ENCODE data around the gene MED25.

- TF ChIP-seq POLR2A (IDR thresholded peaks at IDR 0.05) (no peak), CTCF (IDR thresholded peaks at IDR 0.05) (no peak)
These were observed 9.4 kb upstream of the MED25 start for GRCh38 chr19:49808711-49809159.

Data from Peyer's patch (tissue), 4 donors.